AG04450 (cell line): ENCODE measurements around the gene SPRTN. TPM values are rescaled to one million over a fixed set of nuclear protein-coding genes. Genes with fewer than 3 reads are reported as not detected.

Experiments
- CTCF ChIA-PET: fragments of 300-600, 350-600 bp; formaldehyde crosslinking; extraction: SDS; loops from one replicate; lab custom pipeline; 2022; ENCODE audit warnings: antibody characterized with exemption, inconsistent platforms; lab: Charles Lee
- POLR2A ChIA-PET: fragments of 350-600 bp; formaldehyde crosslinking; extraction: SDS; loops from one replicate; lab custom pipeline; 2021; ENCODE audit warnings: antibody characterized with exemption, inconsistent platforms; lab: Yijun Ruan, JAX
- DNase-seq: peaks from one replicate; pipeline ENCODE4 v3.0.0-alpha.2; 2011; ENCODE audit warnings: low read depth, low spot score
- H3K27ac ChIP-seq: one replicate; pipeline ENCODE4 v1.5.1; 2012; ENCODE audit warnings: low read depth, low read length, control low read depth
- H3K27me3 ChIP-seq: one replicate; pipeline ENCODE4 v1.6.0; 2012; ENCODE audit warnings: low read length; ENCODE audit not compliant: control insufficient read depth, insufficient read depth
- H3K4me3 ChIP-seq: 2 replicates; pipeline ENCODE4 v1.5.1; 2011; ENCODE audit warnings: mild to moderate bottlenecking, low read depth, low read length, control low read depth
- H3K9me3 ChIP-seq: 2 replicates; pipeline ENCODE4 v1.5.1; 2012; ENCODE audit warnings: low read length; ENCODE audit not compliant: control insufficient read depth, insufficient read depth
- CTCF ChIP-seq: IDR thresholded peaks from 2 replicates; pipeline ENCODE4 v1.5.1; 2011; ENCODE audit warnings: low read depth, low read length, control low read depth, inconsistent platforms
- polyA plus RNA-seq: library from polyadenylated mRNA; depleted of rRNA; stranded (reverse); fragments of >200 nt; gene quantifications from 2 replicates; pipeline ENCODE4 v1.2.3, GENCODE V29; 2011

SPRTN gene
- polyA plus RNA-seq, 1 experiment = 12.6 TPM

GRCh38 chr1:231386466-231386865, 48.4 kb downstream of the SPRTN start:
- ChIA-PET POLR2A (no interaction called here), CTCF (interaction anchor here (0.6 kb wide), 1 partner anchor 204 kb away, joined by 4 read pairs; no protein-coding TSS in a partner anchor)
- no peak for DNase-seq
- H3K27me3 ChIP-seq = no peaks in the 10 kb centered on the region
- H3K27ac ChIP-seq = no peak overlapping the region
- TF ChIP-seq CTCF = no peak
- H3K9me3 ChIP-seq = no peaks in the 10 kb centered on the region
- no peak overlapping the region for H3K4me3 ChIP-seq

- DNase-seq = no peak
- no peak overlapping the region for H3K27ac ChIP-seq
- no peaks in the 10 kb centered on the region for H3K27me3 ChIP-seq
- H3K9me3 ChIP-seq = no peaks in the 10 kb centered on the region
- CTCF ChIA-PET = no interaction called here
- POLR2A ChIA-PET = interaction anchor here (0.7 kb wide), 1 partner anchor 32 kb away, joined by 4 read pairs; no protein-coding TSS in a partner anchor
- no peak for TF ChIP-seq CTCF
- no peak overlapping the region for H3K4me3 ChIP-seq
Measured at GRCh38 chr1:231387770-231388669, 49.9 kb downstream of the SPRTN start.

GRCh38 chr1:231390071-231390470, 52.0 kb downstream of the SPRTN start:
- Histone ChIP-seq H3K4me3 (no peak overlapping the region), H3K27ac (no peak overlapping the region), H3K9me3 (no peaks in the 10 kb centered on the region), H3K27me3 (no peaks in the 10 kb centered on the region)
- ChIA-PET CTCF (no interaction called here), POLR2A (no interaction called here)
- DNase-seq = no peak
- TF ChIP-seq CTCF = no peak

GRCh38 chr1:231392389-231393131, 54.5 kb downstream of the SPRTN start:
- no peak for TF ChIP-seq CTCF
- POLR2A ChIA-PET = no interaction called here
- CTCF ChIA-PET = interaction anchor here (1.3 kb wide), 1 partner anchor 10 kb away, joined by 3 read pairs; no protein-coding TSS in a partner anchor

More at GRCh38 chr1:231392389-231393131, 54.5 kb downstream of the SPRTN start:
- Histone ChIP-seq H3K27me3 (no peaks in the 10 kb centered on the region), H3K4me3 (no peak overlapping the region), H3K9me3 (no peaks in the 10 kb centered on the region), H3K27ac (no peak overlapping the region)
- DNase-seq = no peak
